Measurements from ENCODE around the gene RBP5. TPM values are rescaled to one million over a fixed set of nuclear protein-coding genes. Genes with fewer than 3 reads are reported as not detected.

The RBP5 gene
- total and polyA plus RNA-seq, 7 donors, result 0.71 to 30.9 (median 4.0) TPM; not detected in 3

DNA sequence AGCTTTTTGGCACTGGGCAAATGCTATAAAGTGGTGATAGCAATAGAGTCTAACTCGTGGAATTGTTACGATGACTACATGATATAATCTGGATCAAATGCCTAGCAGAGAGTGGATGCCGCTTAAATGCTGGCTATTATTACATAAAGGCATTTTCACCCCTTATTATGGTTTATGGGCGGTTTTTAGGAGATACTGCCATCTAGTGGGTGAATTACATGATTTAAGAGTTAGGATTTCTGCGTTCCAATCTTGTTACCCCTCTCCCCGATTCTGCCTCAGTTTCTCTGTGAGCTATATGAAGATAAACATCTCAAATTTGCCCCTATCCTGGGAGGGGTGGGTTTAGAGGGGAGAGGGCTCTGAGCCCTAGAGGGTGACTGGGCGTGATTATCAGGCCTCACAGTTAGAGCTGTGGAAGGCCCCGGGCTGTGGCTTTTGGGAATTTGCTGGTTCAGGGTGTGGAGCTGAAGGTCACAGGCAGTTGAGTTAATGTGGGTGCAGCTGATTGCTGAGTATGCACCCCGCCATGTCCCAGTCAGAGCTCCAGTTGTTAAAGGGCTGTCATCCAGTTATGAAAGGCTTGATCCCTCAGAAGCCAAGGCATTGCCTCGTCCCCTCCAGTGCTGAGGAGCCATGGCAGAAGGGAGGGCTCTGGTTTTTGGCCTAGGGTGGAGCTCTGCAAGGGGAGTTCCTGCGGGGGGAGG is 15.9 kb upstream of the RBP5 start:
- H3K36me3 ChIP-seq, result peaks cover 0 to 20% (median 0%) of the 10 kb centered on the region in 4 donors
- intact Hi-C loops (cut with DNase I), result no loop called here

DNA sequence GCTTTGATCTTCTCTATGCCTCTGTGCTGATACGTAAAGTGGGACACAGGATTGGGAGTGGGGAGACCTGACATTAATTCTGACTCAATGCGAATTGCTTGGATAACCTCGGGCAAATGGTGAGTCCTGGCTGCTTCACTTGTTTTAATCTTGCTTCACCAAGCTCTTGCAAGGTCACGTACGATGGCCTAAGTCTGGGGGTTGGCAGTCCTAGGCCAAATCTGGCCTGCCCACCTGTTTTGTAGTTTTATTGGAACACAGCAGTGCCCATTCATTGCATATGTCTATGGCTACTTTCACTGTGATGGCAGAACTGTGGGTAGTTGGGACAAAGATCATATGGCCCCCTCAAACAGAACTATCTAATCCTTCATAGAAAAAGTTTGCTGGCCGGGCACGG is 14.9 kb upstream of the RBP5 start:
- Histone ChIP-seq H3K4me3 (no peak overlapping the region), H3K9me3 (no peaks in the 10 kb centered on the region), H3K27me3 (no peaks in the 10 kb centered on the region), H3K27ac (no peak overlapping the region), H3K4me1 (no peaks in the 10 kb centered on the region), H3K36me3 (peaks cover 0 to 12% (median 0%) of the 10 kb centered on the region in 4 donors)
- intact Hi-C loops (cut with DNase I), result no loop called here
- 95 to 96% methylated on average over 7 of the region's 7 CpGs for WGBS, 2 donors
- DNase-seq, result no peak
- TF ChIP-seq, protein P1, sequence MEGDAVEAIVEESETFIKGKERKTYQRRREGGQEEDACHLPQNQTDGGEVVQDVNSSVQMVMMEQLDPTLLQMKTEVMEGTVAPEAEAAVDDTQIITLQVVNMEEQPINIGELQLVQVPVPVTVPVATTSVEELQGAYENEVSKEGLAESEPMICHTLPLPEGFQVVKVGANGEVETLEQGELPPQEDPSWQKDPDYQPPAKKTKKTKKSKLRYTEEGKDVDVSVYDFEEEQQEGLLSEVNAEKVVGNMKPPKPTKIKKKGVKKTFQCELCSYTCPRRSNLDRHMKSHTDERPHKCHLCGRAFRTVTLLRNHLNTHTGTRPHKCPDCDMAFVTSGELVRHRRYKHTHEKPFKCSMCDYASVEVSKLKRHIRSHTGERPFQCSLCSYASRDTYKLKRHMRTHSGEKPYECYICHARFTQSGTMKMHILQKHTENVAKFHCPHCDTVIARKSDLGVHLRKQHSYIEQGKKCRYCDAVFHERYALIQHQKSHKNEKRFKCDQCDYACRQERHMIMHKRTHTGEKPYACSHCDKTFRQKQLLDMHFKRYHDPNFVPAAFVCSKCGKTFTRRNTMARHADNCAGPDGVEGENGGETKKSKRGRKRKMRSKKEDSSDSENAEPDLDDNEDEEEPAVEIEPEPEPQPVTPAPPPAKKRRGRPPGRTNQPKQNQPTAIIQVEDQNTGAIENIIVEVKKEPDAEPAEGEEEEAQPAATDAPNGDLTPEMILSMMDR (IDR thresholded peaks at IDR 0.05), result no peak
- TF ChIP-seq EP300 (IDR thresholded peaks at IDR 0.05) (no peak), POLR2A (IDR thresholded peaks at IDR 0.05) (no peak), POLR2AphosphoS5 (IDR thresholded peaks at IDR 0.05) (no peak)

More for the DNA sequence above, 15.9 kb upstream of the RBP5 start:
- H3K27me3 ChIP-seq, result no peaks in the 10 kb centered on the region
- TF ChIP-seq EP300 (IDR thresholded peaks at IDR 0.05) (no peak), POLR2A (IDR thresholded peaks at IDR 0.05) (no peak), POLR2AphosphoS5 (IDR thresholded peaks at IDR 0.05) (no peak)
- TF ChIP-seq, protein P1 (IDR thresholded peaks at IDR 0.05), result peak in 2 of 4 experiments; percentile 37 to 48
- peak; percentile 50 for DNase-seq
- no peak overlapping the region for H3K4me3 ChIP-seq
- H3K27ac ChIP-seq, result no peak overlapping the region
- no peaks in the 10 kb centered on the region for H3K9me3 ChIP-seq
- 51 to 59% methylated on average over 11 of the region's 11 CpGs for WGBS, 2 donors
- H3K4me1 ChIP-seq, result no peaks in the 10 kb centered on the region

DNA sequence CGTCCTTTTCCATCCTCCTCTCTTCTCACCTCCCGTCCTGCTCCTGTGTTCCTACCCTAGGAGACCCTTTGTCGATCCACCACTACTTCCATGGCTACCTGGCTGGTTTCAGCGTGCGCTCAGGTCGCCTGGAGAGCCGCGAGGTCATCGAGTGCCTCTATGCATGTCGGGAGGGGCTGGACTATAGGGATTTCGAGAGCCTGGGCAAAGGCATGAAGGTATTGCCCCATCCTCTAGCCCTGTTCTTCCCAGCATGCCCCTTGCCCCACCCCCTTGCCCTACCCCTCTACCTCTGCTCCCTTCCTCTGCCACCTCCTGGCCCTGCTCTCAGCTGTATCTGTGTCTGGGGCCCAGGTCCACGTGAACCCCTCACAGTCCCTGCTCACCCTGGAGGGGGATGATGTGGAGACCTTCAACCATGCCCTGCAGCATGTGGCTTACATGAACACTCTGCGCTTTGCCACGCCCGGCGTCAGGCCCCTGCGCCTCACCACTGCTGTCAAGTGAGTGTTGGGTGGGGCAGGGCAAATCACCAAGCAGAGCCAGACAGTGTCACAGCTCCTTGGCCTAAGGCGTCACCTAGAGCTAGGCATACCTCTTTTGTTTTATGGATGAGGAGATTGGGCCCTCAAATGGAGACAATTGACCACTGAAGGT is 14.2 kb upstream of the RBP5 start:
- H3K27ac ChIP-seq, result no peak overlapping the region
- TF ChIP-seq, protein P1 (IDR thresholded peaks at IDR 0.05), result no peak
- no peak for TF ChIP-seq EP300 (IDR thresholded peaks at IDR 0.05)
- no peak for TF ChIP-seq POLR2A (IDR thresholded peaks at IDR 0.05)
- no peak for TF ChIP-seq POLR2AphosphoS5 (IDR thresholded peaks at IDR 0.05)
- WGBS, 2 donors, result 95 to 96% methylated on average over 18 of the region's 18 CpGs
- H3K4me3 ChIP-seq, result no peak overlapping the region
- peaks cover 0 to 12% (median 0%) of the 10 kb centered on the region in 4 donors for H3K36me3 ChIP-seq
- intact Hi-C loops (cut with DNase I), result no loop called here
- no peaks in the 10 kb centered on the region for H3K27me3 ChIP-seq
- no peak for DNase-seq
- H3K4me1 ChIP-seq, result no peaks in the 10 kb centered on the region
- no peaks in the 10 kb centered on the region for H3K9me3 ChIP-seq

DNA sequence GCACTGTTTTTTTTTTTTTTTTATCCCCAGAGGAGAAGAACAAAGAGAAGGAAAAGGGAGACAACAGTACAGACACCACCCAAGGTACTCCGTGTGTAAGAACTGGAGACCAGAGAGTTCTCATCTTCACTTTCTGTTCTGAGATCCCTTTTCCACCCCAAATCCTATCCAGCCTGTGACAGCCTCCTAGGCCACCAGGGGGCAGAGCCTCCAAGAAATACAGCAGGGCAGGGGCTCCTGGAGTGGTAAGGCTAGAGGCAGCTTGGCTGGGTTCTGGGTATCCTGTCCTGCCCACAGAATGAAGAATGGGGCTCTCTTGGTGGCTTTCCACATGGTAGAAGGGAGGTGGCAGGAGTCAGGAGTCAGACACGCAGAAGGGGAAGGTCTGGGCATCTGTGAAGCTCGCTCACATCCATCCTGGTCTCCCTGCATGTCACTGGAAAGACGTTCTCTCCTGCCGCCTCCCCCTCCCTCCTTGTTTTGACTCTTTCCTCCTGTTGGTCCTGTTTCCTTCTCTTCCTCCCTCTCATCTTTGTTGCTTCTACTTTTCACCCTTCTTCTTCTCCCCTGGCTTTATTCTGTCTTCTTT is 13.5 kb upstream of the RBP5 start:
- H3K36me3 ChIP-seq, result peaks cover 0 to 15% (median 0%) of the 10 kb centered on the region in 4 donors
- 74 to 87% methylated on average over 5 of the region's 5 CpGs for WGBS, 2 donors

More for the DNA sequence above, 13.5 kb upstream of the RBP5 start:
- Histone ChIP-seq H3K4me1 (no peaks in the 10 kb centered on the region), H3K4me3 (no peak overlapping the region), H3K9me3 (no peaks in the 10 kb centered on the region), H3K27ac (no peak overlapping the region), H3K27me3 (no peaks in the 10 kb centered on the region)
- no peak for TF ChIP-seq EP300 (IDR thresholded peaks at IDR 0.05)
- TF ChIP-seq, protein P1 (IDR thresholded peaks at IDR 0.05), result peak in 3 of 4 experiments; percentile 12 to 46 (median 38)
- no peak for DNase-seq
- intact Hi-C loops (cut with DNase I), result no loop called here
